H9 (cell line): Measurements from ENCODE around the gene SUPT5H. TPM values are rescaled to one million over a fixed set of nuclear protein-coding genes. Genes with fewer than 3 reads are reported as not detected.

Experiments
- DNase-seq: peaks from one replicate; pipeline ENCODE4 v3.0.0-alpha.2; 2017
- H2AFZ ChIP-seq: one replicate; pipeline ENCODE4 v1.6.1; 2013; ENCODE audit warnings: mild to moderate bottlenecking, low read length, control low read depth, moderate library complexity
- H2AK5ac ChIP-seq: 2 replicates; pipeline ENCODE4 v1.6.1; 2013; ENCODE audit warnings: low read length, control low read depth, mixed read lengths; ENCODE audit not compliant: insufficient read length
- H2BK120ac ChIP-seq: one replicate; pipeline ENCODE4 v1.6.1; 2013; ENCODE audit warnings: low read depth, mild to moderate bottlenecking, low read length, control low read depth, inconsistent platforms; ENCODE audit not compliant: poor library complexity, severe bottlenecking
- H2BK12ac ChIP-seq: 2 replicates; pipeline ENCODE4 v1.6.1; 2013; ENCODE audit warnings: low read length, control low read depth, mixed read lengths, low read depth; ENCODE audit not compliant: insufficient read length
- H2BK15ac ChIP-seq: 2 replicates; pipeline ENCODE4 v1.6.1; 2013; ENCODE audit warnings: low read depth, low read length, control low read depth
- H2BK20ac ChIP-seq: one replicate; pipeline ENCODE4 v1.6.1; 2013; ENCODE audit warnings: low read depth, mild to moderate bottlenecking, low read length, control low read depth, inconsistent platforms; ENCODE audit not compliant: poor library complexity, severe bottlenecking
- H2BK5ac ChIP-seq: 2 replicates; pipeline ENCODE4 v1.6.1; 2013; ENCODE audit warnings: low read length, control low read depth, mixed read lengths; ENCODE audit not compliant: insufficient read length
- H3K14ac ChIP-seq: 2 replicates; pipeline ENCODE4 v1.6.1; 2013; ENCODE audit warnings: low read length, control low read depth; ENCODE audit not compliant: insufficient read depth
- H3K18ac ChIP-seq: 2 replicates; pipeline ENCODE4 v1.6.1; 2013; ENCODE audit warnings: low read depth, mild to moderate bottlenecking, mixed read lengths, low read length, control low read depth; ENCODE audit not compliant: insufficient read length
- H3K23ac ChIP-seq: 2 replicates; pipeline ENCODE4 v1.6.1; 2013; ENCODE audit warnings: low read length, control low read depth, mixed read lengths, low read depth; ENCODE audit not compliant: insufficient read length
- H3K23me2 ChIP-seq: 2 replicates; pipeline ENCODE4 v1.6.1; 2013; ENCODE audit warnings: low read depth, mild to moderate bottlenecking, mixed read lengths, low read length, control low read depth; ENCODE audit not compliant: insufficient read length, poor library complexity, severe bottlenecking
- H3K27ac ChIP-seq: 2 replicates; pipeline ENCODE4 v1.5.1; 2013; ENCODE audit warnings: low read length, control low read depth, mixed read lengths, low read depth; ENCODE audit not compliant: insufficient read length
- H3K27me3 ChIP-seq: 2 replicates; pipeline ENCODE4 v1.6.1; 2013; ENCODE audit warnings: low read length, control low read depth, inconsistent platforms; ENCODE audit not compliant: insufficient read depth
- H3K4ac ChIP-seq: 2 replicates; pipeline ENCODE4 v1.6.1; 2013; ENCODE audit warnings: low read depth, mild to moderate bottlenecking, control low read depth, inconsistent platforms, low read length, moderate library complexity
- H3K4me1 ChIP-seq: 2 replicates; pipeline ENCODE4 v1.6.1; 2013; ENCODE audit warnings: low read length, control low read depth, inconsistent platforms; ENCODE audit not compliant: insufficient read depth
- H3K4me2 ChIP-seq: 2 replicates; pipeline ENCODE4 v1.6.1; 2013; ENCODE audit warnings: low read length, control low read depth, mixed read lengths; ENCODE audit not compliant: insufficient read length, insufficient read depth
- H3K56ac ChIP-seq: 2 replicates; pipeline ENCODE4 v1.6.1; 2013; ENCODE audit warnings: low read depth, mild to moderate bottlenecking, mixed read lengths, low read length, control low read depth; ENCODE audit not compliant: insufficient read length
- H3K79me1 ChIP-seq: 2 replicates; pipeline ENCODE4 v1.6.1; 2013; ENCODE audit warnings: low read depth, mild to moderate bottlenecking, moderate library complexity, low read length, control low read depth, inconsistent platforms; ENCODE audit not compliant: insufficient read depth, poor library complexity, severe bottlenecking
- H3K79me2 ChIP-seq: 2 replicates; pipeline ENCODE4 v1.6.1; 2013; ENCODE audit warnings: low read length, control low read depth, inconsistent platforms; ENCODE audit not compliant: insufficient read depth
- H3K9ac ChIP-seq: 2 replicates; pipeline ENCODE4 v1.6.1; 2013; ENCODE audit warnings: low read length, control low read depth, mixed read lengths; ENCODE audit not compliant: insufficient read length; ENCODE audit errors: extremely low read depth
- H3K9me3 ChIP-seq: one replicate; pipeline ENCODE4 v1.6.1; 2013; ENCODE audit warnings: low read depth, low read length, inconsistent platforms; ENCODE audit not compliant: control insufficient read depth
- H3T11ph ChIP-seq: one replicate; pipeline ENCODE4 v1.6.1; 2013; ENCODE audit warnings: mild to moderate bottlenecking, low read length, control low read depth, inconsistent platforms
- H4K20me1 ChIP-seq: one replicate; pipeline ENCODE4 v1.6.1; 2013; ENCODE audit not compliant: control insufficient read depth, insufficient read length, insufficient read depth
- H4K5ac ChIP-seq: 2 replicates; pipeline ENCODE4 v1.6.1; 2013; ENCODE audit warnings: low read depth, mild to moderate bottlenecking, mixed read lengths, low read length, control low read depth; ENCODE audit not compliant: insufficient read length
- H4K8ac ChIP-seq: replicated peaks from 2 replicates; pipeline ENCODE4 v1.6.1; 2013; ENCODE audit warnings: low read length, control low read depth, mixed read lengths, low read depth; ENCODE audit not compliant: insufficient read length
- H4K91ac ChIP-seq: 2 replicates; pipeline ENCODE4 v1.6.1; 2013; ENCODE audit warnings: low read depth, mild to moderate bottlenecking, moderate library complexity, mixed read lengths, low read length, control low read depth; ENCODE audit not compliant: insufficient read length
- H3K27ac Mint-ChIP-seq, 3 experiments: 2 replicates in 2 of 3; 3 replicates in 1 of 3; pipeline ENCODE4 v1.8.0; 2020 to 2021; ENCODE audit warnings: mixed read lengths in 3 of 3, mild to moderate bottlenecking in 1 of 3, moderate library complexity in 1 of 3
- H3K27me3 Mint-ChIP-seq: 2 replicates; pipeline ENCODE4 v1.8.0; 2021; ENCODE audit warnings: low read depth, mild to moderate bottlenecking, moderate library complexity, mixed read lengths
- H3K36me3 Mint-ChIP-seq, 3 experiments: 2 replicates in 2 of 3; 3 replicates in 1 of 3; pipeline ENCODE4 v1.8.0; 2020 to 2021; ENCODE audit warnings: low read depth in 3 of 3, mixed read lengths in 3 of 3; ENCODE audit not compliant: insufficient read depth in 1 of 3
- H3K4me1 Mint-ChIP-seq, 2 experiments: 2 replicates each; pipeline ENCODE4 v1.8.0; 2020; ENCODE audit warnings: mixed read lengths in 2 of 2
- H3K4me3 Mint-ChIP-seq, 2 experiments: 2 replicates in 1 of 2; 3 replicates in 1 of 2; pipeline ENCODE4 v1.8.0; 2020 to 2021; ENCODE audit warnings: mild to moderate bottlenecking in 2 of 2, mixed read lengths in 2 of 2, moderate library complexity in 1 of 2
- H3K9me3 Mint-ChIP-seq, 2 experiments: 2 replicates in 1 of 2; 3 replicates in 1 of 2; pipeline ENCODE4 v1.8.0; 2020; ENCODE audit warnings: mild to moderate bottlenecking in 2 of 2, mixed read lengths in 2 of 2, moderate library complexity in 1 of 2
- WGBS: extraction: QIAGEN DNeasy Blood & Tissue Kit; methylation state at CpG from one replicate; pipeline ENCODE4 v1.1.7; 2013; ENCODE audit warnings: missing lambda C conversion rate, low lambda C conversion rate, mixed read lengths; ENCODE audit not compliant: insufficient read length; ENCODE audit errors: extremely low coverage; 5-methylcytosine and 5-hydroxymethylcytosine counted together
- total RNA-seq: library from RNA; stranded (reverse); gene quantifications from 2 replicates; pipeline ENCODE4 v1.2.1, GENCODE V29; 2021
- TF ChIP-seq, protein P1 (sequence below): fragments of 200-600 bp; sonication (generic); conservative IDR thresholded peaks from 3 replicates; pipeline ENCODE4 v1.8.0; 2021; ENCODE audit warnings: antibody characterized with exemption, mild to moderate bottlenecking

Gene SUPT5H
- total RNA-seq, 1 experiment from 2014 or later: 145 TPM

- DNase-seq: no peak
- H3K23me2 ChIP-seq: peaks cover 10% of the 10 kb centered on the region
- H3K79me1 ChIP-seq: peaks cover 4% of the 10 kb centered on the region
- no peak overlapping the region for H2BK12ac ChIP-seq
- H3K9ac ChIP-seq: peak overlapping the region; percentile 69
- no peak overlapping the region for H3K4ac ChIP-seq
- no peak overlapping the region for H2BK15ac ChIP-seq
- peak overlapping the region; percentile 33 for H3K4me2 ChIP-seq
- H4K20me1 ChIP-seq: no peaks in the 10 kb centered on the region
- H3K4me1 Mint-ChIP-seq: peaks cover 26 to 27% of the 10 kb centered on the region in 2 experiments
- no peak overlapping the region for H4K5ac ChIP-seq
- H3K14ac ChIP-seq: peak overlapping the region; percentile 47
- H2BK20ac ChIP-seq: no peak overlapping the region
- no CpG with 5 or more reads among the region's 44 CpGs for WGBS
- peaks cover 9 to 17% (median 16%) of the 10 kb centered on the region in 3 experiments; a peak in 6 of 7 replicates for H3K36me3 Mint-ChIP-seq
- H3K27ac Mint-ChIP-seq: peak overlapping the region in 2 of 3 experiments; percentile 86 to 93; a peak in 3 of 7 replicates
- TF ChIP-seq, protein P1, sequence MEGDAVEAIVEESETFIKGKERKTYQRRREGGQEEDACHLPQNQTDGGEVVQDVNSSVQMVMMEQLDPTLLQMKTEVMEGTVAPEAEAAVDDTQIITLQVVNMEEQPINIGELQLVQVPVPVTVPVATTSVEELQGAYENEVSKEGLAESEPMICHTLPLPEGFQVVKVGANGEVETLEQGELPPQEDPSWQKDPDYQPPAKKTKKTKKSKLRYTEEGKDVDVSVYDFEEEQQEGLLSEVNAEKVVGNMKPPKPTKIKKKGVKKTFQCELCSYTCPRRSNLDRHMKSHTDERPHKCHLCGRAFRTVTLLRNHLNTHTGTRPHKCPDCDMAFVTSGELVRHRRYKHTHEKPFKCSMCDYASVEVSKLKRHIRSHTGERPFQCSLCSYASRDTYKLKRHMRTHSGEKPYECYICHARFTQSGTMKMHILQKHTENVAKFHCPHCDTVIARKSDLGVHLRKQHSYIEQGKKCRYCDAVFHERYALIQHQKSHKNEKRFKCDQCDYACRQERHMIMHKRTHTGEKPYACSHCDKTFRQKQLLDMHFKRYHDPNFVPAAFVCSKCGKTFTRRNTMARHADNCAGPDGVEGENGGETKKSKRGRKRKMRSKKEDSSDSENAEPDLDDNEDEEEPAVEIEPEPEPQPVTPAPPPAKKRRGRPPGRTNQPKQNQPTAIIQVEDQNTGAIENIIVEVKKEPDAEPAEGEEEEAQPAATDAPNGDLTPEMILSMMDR: no peak
- peak overlapping the region; percentile 37 for H3K18ac ChIP-seq
- no peaks in the 10 kb centered on the region; a peak in 1 of 5 replicates for H3K9me3 Mint-ChIP-seq
- H4K8ac ChIP-seq: no peak overlapping the region
- H3K4me1 ChIP-seq: peaks cover 3% of the 10 kb centered on the region; the same call in 1 of the 2 replicates
- no peaks in the 10 kb centered on the region; the same call in 1 of the 2 replicates for H3K79me2 ChIP-seq
- H2BK5ac ChIP-seq: no peak overlapping the region
- H4K91ac ChIP-seq: no peak overlapping the region
- no peak overlapping the region for H2AK5ac ChIP-seq
- H3T11ph ChIP-seq: no peak overlapping the region
- H2AFZ ChIP-seq: no peak overlapping the region
- peak overlapping the region; percentile 88 to 90 for H3K4me3 Mint-ChIP-seq
- no peak overlapping the region for H3K56ac ChIP-seq
- no peak overlapping the region for H3K23ac ChIP-seq
- H3K27me3 Mint-ChIP-seq: peaks cover 48% of the 10 kb centered on the region
- no peak overlapping the region for H2BK120ac ChIP-seq
- no peaks in the 10 kb centered on the region for H3K9me3 ChIP-seq
- H3K27me3 ChIP-seq: no peaks in the 10 kb centered on the region
- no peak overlapping the region for H3K27ac ChIP-seq
Observed at GRCh38 chr19:39515551-39516191, 70.3 kb downstream of the SUPT5H start.
